ENCODE measurements around the gene USP20.

GRCh38 chr9:129921905-129922304, 86.6 kb downstream of the USP20 start:
- TF ChIP-seq CTCF (conservative IDR thresholded peaks at IDR 0.05), result no peak
- no peak for TF ChIP-seq ZFX (IDR thresholded peaks at IDR 0.05)

Data from C4-2B (cell line).